GM12872 (cell line): ENCODE results near the gene SMDT1.

Experiments used
- TF ChIP-seq, protein P1 (sequence below): IDR thresholded peaks from 3 replicates; pipeline ENCODE4 v1.5.1; 2011; ENCODE audit warnings: low read depth, mild to moderate bottlenecking, low read length, moderate library complexity; ENCODE audit not compliant: insufficient read depth

Gene SMDT1

DNA sequence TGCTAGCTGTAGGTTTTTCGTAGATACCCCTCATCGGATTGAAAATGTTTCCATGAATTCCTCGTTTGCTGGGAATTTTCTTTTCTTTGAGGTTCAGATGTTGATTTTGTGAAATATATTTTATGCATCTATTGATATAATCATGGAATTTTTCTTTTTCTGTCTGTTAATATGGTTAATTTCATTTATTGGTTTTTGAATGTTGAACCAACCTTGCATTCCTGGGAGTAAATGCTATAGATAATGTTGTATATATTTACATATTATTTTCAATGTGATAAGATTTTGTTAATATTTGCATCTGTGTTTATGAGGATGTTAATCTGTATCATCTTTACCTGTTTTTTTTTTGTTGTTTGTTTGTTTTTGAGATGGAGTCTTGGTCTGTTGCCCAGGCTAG is 21.7 kb downstream of the SMDT1 start:
- TF ChIP-seq, protein P1, sequence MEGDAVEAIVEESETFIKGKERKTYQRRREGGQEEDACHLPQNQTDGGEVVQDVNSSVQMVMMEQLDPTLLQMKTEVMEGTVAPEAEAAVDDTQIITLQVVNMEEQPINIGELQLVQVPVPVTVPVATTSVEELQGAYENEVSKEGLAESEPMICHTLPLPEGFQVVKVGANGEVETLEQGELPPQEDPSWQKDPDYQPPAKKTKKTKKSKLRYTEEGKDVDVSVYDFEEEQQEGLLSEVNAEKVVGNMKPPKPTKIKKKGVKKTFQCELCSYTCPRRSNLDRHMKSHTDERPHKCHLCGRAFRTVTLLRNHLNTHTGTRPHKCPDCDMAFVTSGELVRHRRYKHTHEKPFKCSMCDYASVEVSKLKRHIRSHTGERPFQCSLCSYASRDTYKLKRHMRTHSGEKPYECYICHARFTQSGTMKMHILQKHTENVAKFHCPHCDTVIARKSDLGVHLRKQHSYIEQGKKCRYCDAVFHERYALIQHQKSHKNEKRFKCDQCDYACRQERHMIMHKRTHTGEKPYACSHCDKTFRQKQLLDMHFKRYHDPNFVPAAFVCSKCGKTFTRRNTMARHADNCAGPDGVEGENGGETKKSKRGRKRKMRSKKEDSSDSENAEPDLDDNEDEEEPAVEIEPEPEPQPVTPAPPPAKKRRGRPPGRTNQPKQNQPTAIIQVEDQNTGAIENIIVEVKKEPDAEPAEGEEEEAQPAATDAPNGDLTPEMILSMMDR: no peak

DNA sequence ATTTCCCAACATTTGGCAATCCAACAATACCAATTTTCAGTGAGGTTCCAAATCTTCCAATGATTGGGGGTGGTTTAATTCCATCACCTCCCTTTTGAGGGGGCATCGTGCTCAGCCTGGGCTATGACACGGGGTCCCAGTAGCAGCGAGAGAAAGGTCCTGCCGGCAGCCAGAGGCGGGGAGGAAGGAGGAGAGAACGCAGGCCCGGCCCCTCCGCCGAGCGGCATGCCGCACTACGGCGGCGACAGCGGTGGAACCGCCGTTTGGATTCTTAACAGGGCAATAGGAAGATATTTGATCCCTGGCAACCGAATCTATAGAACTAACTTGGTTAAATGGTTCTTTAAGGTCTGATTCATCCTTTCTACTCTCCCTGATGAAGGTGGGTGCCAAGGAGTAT is 29.3 kb downstream of the SMDT1 start:
- TF ChIP-seq, protein P1: no peak

DNA sequence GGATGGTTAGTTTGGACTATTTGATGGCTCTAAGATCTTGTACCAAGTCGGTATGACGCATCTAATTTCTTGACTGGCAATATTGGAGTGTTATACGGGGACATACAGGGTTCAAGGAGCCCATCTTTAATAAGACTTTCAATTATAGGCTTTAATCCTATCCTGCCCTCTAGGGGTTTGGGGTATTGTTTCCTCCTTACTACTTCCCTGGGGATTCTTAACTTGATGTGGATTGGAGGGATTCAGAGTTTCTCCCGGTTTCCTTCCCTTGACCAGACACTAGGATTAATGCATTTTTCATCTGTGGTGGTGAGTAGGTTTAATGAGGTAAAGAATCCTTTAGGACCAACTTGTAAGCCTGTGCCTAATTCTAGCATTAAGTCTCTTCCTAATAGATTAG is 32.3 kb downstream of the SMDT1 start:
- TF ChIP-seq, protein P1: no peak

DNA sequence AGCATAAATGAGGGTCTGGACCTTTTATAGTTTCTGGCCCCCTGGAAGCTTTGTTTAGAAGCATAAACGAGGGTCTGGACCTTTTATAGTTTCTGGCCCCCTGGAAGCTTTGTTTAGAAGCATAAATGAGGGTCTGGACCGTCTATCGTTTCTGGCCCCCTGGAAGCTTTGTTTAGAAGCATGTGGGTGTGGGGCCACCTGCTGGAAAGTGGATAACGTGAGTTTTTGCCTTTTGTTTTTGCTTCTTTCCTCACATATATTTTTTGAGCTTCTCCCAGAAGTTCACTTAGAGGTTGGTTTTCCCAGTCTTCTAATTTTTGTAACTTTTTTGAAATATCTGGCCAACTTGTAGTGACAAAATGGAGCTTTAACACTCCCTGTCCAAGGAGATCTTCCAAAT is 33.3 kb downstream of the SMDT1 start:
- TF ChIP-seq, protein P1: peak; percentile 25; the same call in 1 of the 3 replicates

DNA sequence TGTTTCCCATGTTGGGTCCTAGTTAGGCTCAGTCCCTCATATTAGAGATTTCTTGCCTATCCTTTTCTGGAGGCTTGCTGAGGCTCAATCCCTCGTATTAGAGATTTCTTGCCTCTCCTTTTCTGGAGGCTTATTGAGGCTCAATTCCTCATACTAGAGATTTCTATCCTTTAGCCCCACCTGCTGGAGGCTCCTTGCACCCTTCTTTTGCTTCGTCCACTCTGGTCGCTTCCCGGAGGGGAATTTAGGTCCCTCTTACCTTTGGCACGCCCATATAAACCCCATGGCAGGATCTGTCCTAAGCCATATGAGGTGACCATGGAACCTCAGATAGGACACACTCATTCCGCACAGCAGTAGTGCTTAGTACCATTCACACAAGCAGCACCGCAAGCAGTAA is 35.2 kb downstream of the SMDT1 start:
- TF ChIP-seq, protein P1: no peak

DNA sequence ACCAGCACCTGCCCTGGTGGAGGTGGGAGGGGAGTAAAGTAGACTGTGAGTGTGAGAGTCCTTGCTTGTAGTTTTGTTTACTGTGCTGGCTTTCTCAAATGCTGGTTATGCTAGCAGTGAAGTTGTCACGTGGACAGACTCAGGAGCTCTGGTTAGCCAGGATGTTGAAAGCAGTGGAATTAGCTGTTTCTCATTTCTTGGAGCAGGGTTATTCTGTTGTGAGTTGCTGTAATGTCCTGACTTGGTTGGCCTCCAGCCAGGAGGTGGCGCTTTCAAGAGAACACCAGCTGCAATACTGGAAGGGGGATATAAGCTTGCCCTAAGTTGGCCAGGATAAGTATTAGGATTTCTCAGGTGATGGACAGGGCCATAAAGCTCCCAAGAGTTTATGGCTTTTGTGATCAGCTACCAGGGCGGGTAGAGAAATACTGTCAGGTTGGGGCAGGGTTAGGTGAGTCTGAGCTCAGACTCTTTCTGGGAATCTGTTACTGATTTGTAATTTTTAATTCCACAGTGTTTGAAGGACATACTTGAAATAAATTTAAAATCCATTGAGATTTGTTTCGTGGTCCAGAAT is 37.4 kb downstream of the SMDT1 start:
- TF ChIP-seq, protein P1: no peak

DNA sequence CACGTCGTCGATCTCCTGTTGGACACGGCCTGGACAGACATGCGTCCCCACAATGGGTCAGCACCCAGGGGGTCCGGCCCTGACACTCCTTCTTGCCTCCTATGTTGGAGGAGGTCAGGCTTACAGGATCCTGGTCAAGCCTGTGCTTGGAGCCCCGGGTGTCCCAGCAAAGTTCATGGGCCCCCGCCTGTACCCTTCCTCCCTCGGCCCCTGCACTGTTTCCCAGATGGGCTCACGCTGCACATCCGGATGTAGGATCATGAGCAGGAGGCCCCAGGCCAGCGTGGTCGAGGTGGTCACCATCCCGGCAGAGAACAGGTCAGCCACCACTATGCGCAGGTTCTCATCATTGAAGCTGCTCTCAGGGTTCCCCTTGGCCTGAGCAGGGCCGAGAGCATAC is 48.1 kb downstream of the SMDT1 start:
- TF ChIP-seq, protein P1: no peak
